PC-3 (cell line): ENCODE data around the gene KMT2E. TPM values are rescaled to one million over a fixed set of nuclear protein-coding genes. Genes with fewer than 3 reads are reported as not detected.

Experiments
- ATAC-seq: fragments of 200-7000 bp; cut with Tn5 transposase; 2 replicates; pipeline ENCODE4 v1.9.1; 2020; ENCODE audit warnings: mild to moderate bottlenecking, moderate library complexity
- BruUV-seq: library from RNA; stranded (reverse); fragments of 400-500 nt; replicated peaks from 2 replicates; lab custom pipeline; 2021; lab: Mats Ljungman, UMichigan
- CTCF ChIA-PET: fragments of 300-600 bp; sonication (Branson Sonifier 250); formaldehyde crosslinking; loops from one replicate; lab custom pipeline; 2022; ENCODE audit warnings: antibody characterized with exemption; lab: Charles Lee
- POLR2A ChIA-PET: fragments of 300-600 bp; sonication (Branson Sonifier 250); formaldehyde crosslinking; loops from one replicate; lab custom pipeline; 2022; ENCODE audit warnings: antibody characterized with exemption; ENCODE audit not compliant: unreplicated experiment; lab: Charles Lee
- DNase-seq: peaks from one replicate; pipeline ENCODE4 v3.0.0-alpha.2; 2015
- H2AFZ ChIP-seq: fragments of 300-600 bp; sonication (generic); 2 replicates; pipeline ENCODE4 v1.6.0; 2016; ENCODE audit warnings: antibody characterized with exemption, low read length
- H3F3A ChIP-seq: fragments of 300-600 bp; sonication (generic); one replicate; pipeline ENCODE4 v1.6.0; 2017; ENCODE audit warnings: antibody characterized with exemption, low read length, control low read depth, mild to moderate bottlenecking; ENCODE audit not compliant: unreplicated experiment
- H3K27ac ChIP-seq: fragments of 300-600 bp; sonication (generic); 2 replicates; pipeline ENCODE4 v1.5.1; 2016; ENCODE audit warnings: mild to moderate bottlenecking, low read length
- H3K27me3 ChIP-seq: fragments of 300-600 bp; sonication (generic); 2 replicates; pipeline ENCODE4 v1.6.1; 2016; ENCODE audit warnings: low read length, mixed read lengths
- H3K36me3 ChIP-seq: fragments of 300-600 bp; sonication (generic); 2 replicates; pipeline ENCODE4 v1.6.1; 2016; ENCODE audit warnings: low read depth, mixed run types, low read length, mixed read lengths
- H3K4me1 ChIP-seq: fragments of 300-600 bp; sonication (generic); 2 replicates; pipeline ENCODE4 v1.5.1; 2016; ENCODE audit warnings: low read length; ENCODE audit not compliant: insufficient read depth
- H3K4me2 ChIP-seq: fragments of 300-600 bp; sonication (generic); 2 replicates; pipeline ENCODE4 v1.6.0; 2016; ENCODE audit warnings: low read length
- H3K4me3 ChIP-seq: fragments of 300-600 bp; sonication (generic); 2 replicates; pipeline ENCODE4 v1.5.1; 2016; ENCODE audit warnings: mild to moderate bottlenecking, low read length, mixed read lengths
- H3K79me2 ChIP-seq: fragments of 300-600 bp; sonication (generic); 2 replicates; pipeline ENCODE4 v1.6.1; 2017; ENCODE audit warnings: low read length, mixed read lengths
- H3K9ac ChIP-seq: fragments of 300-600 bp; sonication (generic); 2 replicates; pipeline ENCODE4 v1.6.0; 2016; ENCODE audit warnings: mild to moderate bottlenecking, low read length
- H3K9me2 ChIP-seq: fragments of 300-600 bp; sonication (generic); replicated peaks from 2 replicates; pipeline ENCODE4 v1.6.1; 2016; ENCODE audit warnings: mixed run types, low read length, mixed read lengths
- H3K9me3 ChIP-seq: fragments of 300-600 bp; sonication (generic); 2 replicates; pipeline ENCODE4 v1.6.1; 2016; ENCODE audit warnings: low read length, mixed read lengths
- H4K20me1 ChIP-seq: fragments of 300-600 bp; sonication (generic); 2 replicates; pipeline ENCODE4 v1.6.1; 2016; ENCODE audit warnings: low read length, mixed read lengths
- EZH2 ChIP-seq: fragments of 300-600 bp; sonication (generic); IDR thresholded peaks from one replicate; pipeline ENCODE4 v1.6.1; 2017; ENCODE audit warnings: antibody characterized with exemption, mild to moderate bottlenecking, low read length; ENCODE audit not compliant: unreplicated experiment
- EZH2phosphoT487 ChIP-seq: fragments of 300-600 bp; sonication (generic); IDR thresholded peaks from 2 replicates; pipeline ENCODE4 v1.6.1; 2018; ENCODE audit warnings: mild to moderate bottlenecking, antibody characterized with exemption, low read length, borderline replicate concordance
- intact Hi-C: fragments of 100-400 bp; cut with micrococcal nuclease; formaldehyde crosslinking; loops from 2 replicates; pipeline ENCODE4 v1.9.0; 2023
- total RNA-seq: library from RNA; depleted of rRNA; stranded (reverse); fragments of >200 nt; gene quantifications from 2 replicates; pipeline ENCODE4 v1.2.3, GENCODE V29; 2014
- TF ChIP-seq, protein P1 (sequence below): fragments of 300-600 bp; sonication (generic); conservative IDR thresholded peaks from 2 replicates; pipeline ENCODE4 v1.5.1; 2017; ENCODE audit warnings: antibody characterized with exemption, low read depth, mild to moderate bottlenecking, low read length

The KMT2E gene
- total RNA-seq, 1 experiment from 2014 or later: 21.8 TPM

DNA sequence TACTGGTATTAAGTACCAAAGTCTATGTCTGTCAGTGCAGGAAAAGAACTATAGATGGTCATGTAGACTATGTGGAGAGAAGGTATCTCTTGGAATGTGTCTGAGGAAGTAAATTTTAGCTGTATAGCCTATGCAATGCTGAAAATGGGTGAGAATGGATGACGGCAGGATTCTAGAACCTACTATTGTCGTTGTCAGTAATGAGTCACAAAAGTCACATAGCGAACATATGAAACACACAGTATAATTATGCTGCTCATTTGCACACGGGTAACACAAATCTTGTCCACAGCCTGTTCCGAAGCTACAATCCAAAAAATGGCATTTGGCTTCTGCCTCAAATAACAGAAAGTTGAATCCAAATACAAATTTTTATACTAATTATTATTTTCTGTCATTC, 33.6 kb upstream of the KMT2E start:
- Histone ChIP-seq H4K20me1 (no peaks in the 10 kb centered on the region), H3K36me3 (no peaks in the 10 kb centered on the region), H3K27me3 (no peaks in the 10 kb centered on the region), H2AFZ (no peak overlapping the region), H3K9ac (peak overlapping the region; percentile 23), H3K27ac (peak overlapping the region; percentile 46), H3K4me3 (no peak overlapping the region), H3F3A (peaks cover 4% of the 10 kb centered on the region), H3K4me2 (no peak overlapping the region; the same call in 1 of the 2 replicates), H3K9me3 (no peaks in the 10 kb centered on the region), H3K79me2 (peaks cover 21% of the 10 kb centered on the region), H3K9me2 (no peaks in the 10 kb centered on the region), H3K4me1 (peaks cover 37% of the 10 kb centered on the region)
- no TSS peak for BruUV-seq
- no peak for ATAC-seq
- intact Hi-C loops: loop anchor here (1.0 to 10.0 kb wide), 3 partner anchors 9 to 357 kb away; no protein-coding TSS in a partner anchor
- ChIA-PET CTCF (interaction anchor here (0.6 to 1.5 kb wide), 4 partner anchors 26 to 259 kb away, joined by 4 to 12 read pairs (median 7); no protein-coding TSS in a partner anchor), POLR2A (no interaction called here)
- no peak for TF ChIP-seq EZH2
- TF ChIP-seq EZH2phosphoT487: no peak
- TF ChIP-seq, protein P1, sequence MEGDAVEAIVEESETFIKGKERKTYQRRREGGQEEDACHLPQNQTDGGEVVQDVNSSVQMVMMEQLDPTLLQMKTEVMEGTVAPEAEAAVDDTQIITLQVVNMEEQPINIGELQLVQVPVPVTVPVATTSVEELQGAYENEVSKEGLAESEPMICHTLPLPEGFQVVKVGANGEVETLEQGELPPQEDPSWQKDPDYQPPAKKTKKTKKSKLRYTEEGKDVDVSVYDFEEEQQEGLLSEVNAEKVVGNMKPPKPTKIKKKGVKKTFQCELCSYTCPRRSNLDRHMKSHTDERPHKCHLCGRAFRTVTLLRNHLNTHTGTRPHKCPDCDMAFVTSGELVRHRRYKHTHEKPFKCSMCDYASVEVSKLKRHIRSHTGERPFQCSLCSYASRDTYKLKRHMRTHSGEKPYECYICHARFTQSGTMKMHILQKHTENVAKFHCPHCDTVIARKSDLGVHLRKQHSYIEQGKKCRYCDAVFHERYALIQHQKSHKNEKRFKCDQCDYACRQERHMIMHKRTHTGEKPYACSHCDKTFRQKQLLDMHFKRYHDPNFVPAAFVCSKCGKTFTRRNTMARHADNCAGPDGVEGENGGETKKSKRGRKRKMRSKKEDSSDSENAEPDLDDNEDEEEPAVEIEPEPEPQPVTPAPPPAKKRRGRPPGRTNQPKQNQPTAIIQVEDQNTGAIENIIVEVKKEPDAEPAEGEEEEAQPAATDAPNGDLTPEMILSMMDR: no peak
- peak; percentile 31 for DNase-seq

GRCh38 chr7:104980841-104981671, 32.9 kb upstream of the KMT2E start:
- ChIA-PET POLR2A (interaction anchor here (0.7 to 1.0 kb wide), 2 partner anchors 12 to 32 kb away, joined by 3 to 4 read pairs; no protein-coding TSS in a partner anchor), CTCF (interaction anchor here (0.6 to 1.5 kb wide), 9 partner anchors 25 to 258 kb away, joined by 3 to 12 read pairs (median 4); no protein-coding TSS in a partner anchor)
- H3K36me3 ChIP-seq: no peaks in the 10 kb centered on the region
- peak overlapping the region; percentile 23 for H3K9ac ChIP-seq
- peak overlapping the region; percentile 34; the same call in 1 of the 2 replicates for H3K4me2 ChIP-seq
- no peak overlapping the region for H2AFZ ChIP-seq
- no peaks in the 10 kb centered on the region for H3K27me3 ChIP-seq
- H3K79me2 ChIP-seq: peaks cover 26% of the 10 kb centered on the region
- H3F3A ChIP-seq: peaks cover 11% of the 10 kb centered on the region
- H4K20me1 ChIP-seq: no peaks in the 10 kb centered on the region
- H3K4me3 ChIP-seq: no peak overlapping the region
- ATAC-seq (no peak), DNase-seq (peak; percentile 79)
- H3K27ac ChIP-seq: peak overlapping the region; percentile 93
- no peaks in the 10 kb centered on the region for H3K9me2 ChIP-seq
- H3K4me1 ChIP-seq: peaks cover 42% of the 10 kb centered on the region
- H3K9me3 ChIP-seq: no peaks in the 10 kb centered on the region
- TF ChIP-seq, protein P1: peak; percentile 81
- no peak for TF ChIP-seq EZH2phosphoT487
- BruUV-seq: no TSS peak
- intact Hi-C loops: loop anchor here (1.0 to 10.0 kb wide), 7 partner anchors 10 to 448 kb away; no protein-coding TSS in a partner anchor
